Activated naive CD8-positive, alpha-beta T cell treated with anti-CD3 and anti-CD28 coated beads, Interleukin-2, amount 10 ng/mL, durations not matched to agents 7 days and 5 days (primary cell): ENCODE results near the gene ZIC4. TPM values are rescaled to one million over a fixed set of nuclear protein-coding genes. Genes with fewer than 3 reads are reported as not detected.
A peak's percentile ranks its signal among the peaks of the same experiment; 100 is the strongest.

Source experiments
- ATAC-seq: fragments of 150-1000 bp; cut with Tn5 transposase; one replicate; pipeline ENCODE4 v1.10.0; 2021; ENCODE audit warnings: low read depth, moderate library complexity
- POLR2A ChIA-PET: fragments of 350-600 bp; sonication (Branson Sonifier 250); formaldehyde crosslinking; loops from one replicate; lab custom pipeline; 2021; ENCODE audit warnings: antibody characterized with exemption; lab: Charles Lee
- DNase-seq: peaks from one replicate; pipeline ENCODE4 v3.0.0; 2021
- H3K27ac Mint-ChIP-seq: one replicate; pipeline ENCODE4 v1.8.0; 2022; ENCODE audit warnings: mild to moderate bottlenecking, mixed read lengths
- H3K27me3 Mint-ChIP-seq: one replicate; pipeline ENCODE4 v1.8.0; 2022; ENCODE audit warnings: mild to moderate bottlenecking, moderate library complexity, mixed read lengths
- H3K36me3 Mint-ChIP-seq: one replicate; pipeline ENCODE4 v1.8.0; 2021; ENCODE audit warnings: mild to moderate bottlenecking, mixed read lengths
- H3K4me1 Mint-ChIP-seq: one replicate; pipeline ENCODE4 v1.8.0; 2021; ENCODE audit warnings: mixed read lengths
- H3K4me3 Mint-ChIP-seq: one replicate; pipeline ENCODE4 v1.8.0; 2022; ENCODE audit warnings: mild to moderate bottlenecking, moderate library complexity, mixed read lengths
- H3K9me3 Mint-ChIP-seq: one replicate; pipeline ENCODE4 v1.8.0; 2021; ENCODE audit warnings: mixed read lengths
- total RNA-seq, 2 experiments: library from RNA; stranded (reverse); gene quantifications; one replicate each; pipeline ENCODE4 v1.2.3, GENCODE V29; 2021

Gene ZIC4
- total RNA-seq, 2 experiments from 2014 or later, result not detected

DNA sequence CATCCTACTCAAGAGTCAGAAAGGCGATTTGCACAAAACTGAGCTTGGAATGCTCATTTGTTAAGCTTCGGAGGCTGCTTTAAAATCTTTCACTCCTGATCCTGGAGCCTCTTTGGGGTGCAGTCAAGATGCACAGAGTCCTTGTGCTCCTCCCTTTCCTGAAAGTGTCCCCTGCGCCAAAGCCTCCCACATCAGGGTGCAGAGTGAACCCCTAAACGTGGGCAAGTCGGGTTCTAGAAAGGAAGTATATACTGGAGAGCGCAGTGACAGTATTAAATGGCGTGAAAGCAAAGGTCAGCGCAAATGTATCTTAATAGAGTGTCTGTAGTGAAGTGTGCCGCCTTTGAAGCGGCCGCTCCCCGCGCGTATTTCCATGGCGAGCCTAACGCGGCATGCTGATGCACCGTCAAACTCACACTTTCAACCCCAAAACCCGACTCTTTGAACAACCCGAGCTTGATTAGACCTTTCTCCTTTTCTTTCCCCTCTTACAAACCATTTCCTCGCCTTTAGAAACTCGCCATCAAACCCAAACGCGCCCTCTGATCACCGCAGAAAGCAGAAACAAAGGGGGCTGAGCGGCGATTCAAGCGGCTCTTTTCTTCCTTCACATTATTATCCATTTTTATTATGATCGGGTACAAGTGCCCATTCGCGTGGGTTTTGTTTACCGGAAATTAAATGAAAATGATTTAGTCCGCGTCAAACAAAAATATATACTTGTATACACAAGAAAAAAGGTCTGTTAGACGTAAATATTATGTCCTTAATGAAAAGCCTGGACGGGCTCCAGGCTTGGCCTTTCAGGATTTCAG, 18.3 kb downstream of the ZIC4 start:
- Mint-ChIP-seq H3K4me3 (no peak overlapping the region), H3K4me1 (no peaks in the 10 kb centered on the region), H3K27me3 (peaks cover 77% of the 10 kb centered on the region), H3K9me3 (peaks cover 5% of the 10 kb centered on the region), H3K36me3 (no peaks in the 10 kb centered on the region), H3K27ac (peak overlapping the region; percentile 43)
- POLR2A ChIA-PET, result no interaction called here
- DNase-seq (no peak), ATAC-seq (no peak)

DNA sequence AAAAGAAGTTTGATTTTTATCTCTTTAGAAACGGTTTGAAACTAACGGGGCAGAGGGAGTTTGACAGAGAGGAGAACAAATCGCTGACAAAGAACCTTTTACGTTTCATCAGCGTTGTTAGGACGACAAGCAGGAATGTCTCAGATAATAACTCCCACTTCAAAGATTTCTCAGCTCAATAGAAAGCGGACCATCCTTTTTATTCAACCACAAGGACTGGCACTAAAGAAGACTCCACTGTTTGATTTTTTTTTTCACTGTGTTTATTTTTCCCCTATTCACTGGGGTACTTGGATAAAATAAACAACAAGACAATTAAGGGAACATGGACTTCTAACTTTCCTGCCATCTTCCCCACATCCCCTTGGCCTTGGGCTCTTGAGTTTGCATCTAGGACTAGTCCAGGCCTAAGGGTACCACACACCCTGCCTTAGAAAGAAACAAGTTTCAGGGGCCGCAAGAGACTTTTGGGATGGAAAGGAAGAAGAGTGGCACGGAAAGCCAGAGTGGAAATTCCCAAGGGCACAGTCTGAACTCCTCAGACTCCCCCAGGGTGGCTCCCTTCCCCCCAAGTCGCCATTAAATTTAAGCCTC, 19.0 kb downstream of the ZIC4 start:
- DNase-seq, result no peak
- no peak overlapping the region for H3K27ac Mint-ChIP-seq
- H3K27me3 Mint-ChIP-seq, result peaks cover 70% of the 10 kb centered on the region
- no peaks in the 10 kb centered on the region for H3K36me3 Mint-ChIP-seq
- no peaks in the 10 kb centered on the region for H3K4me1 Mint-ChIP-seq
- peaks cover 5% of the 10 kb centered on the region for H3K9me3 Mint-ChIP-seq
- no peak for ATAC-seq
- POLR2A ChIA-PET, result no interaction called here
- H3K4me3 Mint-ChIP-seq, result no peak overlapping the region

DNA sequence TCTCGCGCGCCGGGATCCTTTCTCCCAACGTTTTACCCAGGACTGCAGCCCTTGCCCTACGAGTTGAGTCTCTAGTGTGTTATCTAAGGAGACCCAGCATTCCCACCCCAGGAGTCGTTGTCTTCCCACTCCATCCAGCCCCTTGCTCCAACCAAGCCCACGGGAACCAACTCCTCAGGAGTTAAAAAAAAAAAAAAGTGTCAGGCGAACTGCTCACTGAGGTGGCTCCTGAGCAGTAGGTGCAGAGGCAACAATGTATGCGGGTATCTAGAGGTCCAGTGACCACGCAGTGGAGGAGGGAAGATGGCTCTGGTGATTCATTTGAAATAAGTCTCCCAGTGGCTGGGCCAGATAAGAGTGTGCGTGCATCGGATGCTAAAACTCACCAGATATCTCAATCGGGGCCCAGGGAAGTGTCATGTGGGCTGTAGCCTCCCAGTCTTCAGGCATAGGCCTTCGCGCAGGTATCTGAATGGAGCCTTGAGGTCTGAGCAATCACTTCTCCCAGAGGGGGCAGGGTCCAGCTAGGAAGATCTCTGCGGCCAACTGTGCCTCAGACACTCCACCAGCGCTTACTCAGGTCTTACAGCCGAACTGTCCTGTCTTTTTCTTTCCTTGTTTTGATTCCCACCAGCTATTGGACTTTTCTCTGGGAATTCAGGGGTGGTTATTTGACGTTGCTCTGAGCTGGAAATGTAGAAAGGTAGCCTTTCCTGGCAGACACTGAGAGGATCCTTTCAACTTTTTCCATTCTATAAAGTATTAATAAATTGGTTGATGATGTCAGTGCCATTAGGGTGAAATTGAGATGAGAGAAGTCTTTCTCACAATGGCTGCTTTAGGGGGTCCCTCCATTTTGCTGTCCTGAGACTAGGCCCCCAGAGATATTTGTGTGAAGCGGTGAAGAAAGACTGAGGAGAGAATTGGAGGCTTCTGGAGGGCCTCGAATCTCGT, 21.0 kb downstream of the ZIC4 start:
- DNase-seq, result no peak
- Mint-ChIP-seq H3K9me3 (peaks cover 5% of the 10 kb centered on the region), H3K27me3 (peaks cover 75% of the 10 kb centered on the region), H3K4me1 (no peaks in the 10 kb centered on the region), H3K4me3 (no peak overlapping the region), H3K36me3 (no peaks in the 10 kb centered on the region), H3K27ac (no peak overlapping the region)
- ATAC-seq, result no peak
- POLR2A ChIA-PET, result no interaction called here

DNA sequence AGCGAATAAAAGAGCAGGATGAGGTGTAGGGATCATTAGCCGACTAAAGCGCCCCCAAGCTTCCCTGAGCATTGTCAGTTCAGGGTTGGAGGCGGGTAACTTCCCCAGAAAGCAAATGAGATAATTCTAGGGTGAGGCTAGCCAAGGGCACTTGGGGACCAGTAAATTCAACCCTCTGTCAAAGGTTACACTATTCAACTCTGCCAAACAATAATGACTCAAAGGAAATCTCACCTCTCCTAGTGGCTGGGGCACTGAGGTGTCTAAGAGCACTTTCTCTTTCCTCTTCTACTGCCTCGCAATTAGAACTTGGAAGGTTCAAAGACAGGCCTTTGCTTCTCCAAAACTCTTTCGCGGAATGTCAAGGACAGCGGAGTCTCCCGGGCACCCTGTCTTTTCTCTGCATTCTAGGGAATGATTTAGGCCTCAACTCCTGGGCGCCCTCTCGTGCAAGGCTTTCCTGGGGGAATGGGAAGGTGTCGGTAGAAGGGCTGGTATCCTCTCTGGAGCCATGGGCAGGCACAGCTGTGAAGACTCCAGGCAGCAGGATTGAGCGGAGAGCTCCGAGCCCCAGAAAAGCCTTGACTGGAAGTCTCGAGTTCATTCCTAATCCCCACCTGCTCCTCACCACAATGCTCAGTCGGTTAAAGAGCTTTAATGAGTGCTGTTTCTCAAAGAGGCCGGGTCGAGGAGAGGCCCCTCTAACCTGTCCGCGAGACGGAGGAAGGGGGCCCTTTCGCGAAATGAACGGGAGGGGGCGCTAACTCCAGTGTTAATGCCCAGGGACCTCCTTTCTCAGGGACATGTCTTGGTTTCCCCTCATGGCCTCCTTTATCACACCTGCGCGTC, 21.9 kb downstream of the ZIC4 start:
- peaks cover 5% of the 10 kb centered on the region for H3K9me3 Mint-ChIP-seq
- POLR2A ChIA-PET, result no interaction called here
- DNase-seq (no peak), ATAC-seq (no peak)
- H3K27ac Mint-ChIP-seq, result no peak overlapping the region
- no peak overlapping the region for H3K4me3 Mint-ChIP-seq
- H3K4me1 Mint-ChIP-seq, result no peaks in the 10 kb centered on the region
- H3K36me3 Mint-ChIP-seq, result no peaks in the 10 kb centered on the region
- peaks cover 78% of the 10 kb centered on the region for H3K27me3 Mint-ChIP-seq

DNA sequence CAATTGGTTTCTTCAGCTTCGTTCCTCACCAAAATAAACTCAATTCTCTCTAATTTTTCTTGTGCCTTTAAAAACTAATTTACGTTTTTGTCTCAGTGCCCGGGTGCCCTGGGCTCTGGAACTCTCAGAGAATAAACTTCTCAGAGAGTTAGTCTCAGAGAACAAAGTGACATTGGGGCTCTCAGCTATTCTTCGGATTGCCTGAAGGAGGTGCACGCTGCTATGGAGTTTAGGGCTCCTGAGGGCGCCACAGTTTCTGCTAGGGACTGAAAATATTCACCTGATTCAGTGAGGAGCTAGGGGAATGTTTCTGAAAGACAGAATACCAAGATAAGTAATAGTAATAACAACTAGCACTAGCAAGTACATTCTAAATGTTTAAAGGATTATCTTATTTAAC, 22.7 kb downstream of the ZIC4 start:
- no peak for ATAC-seq
- Mint-ChIP-seq H3K4me3 (no peak overlapping the region), H3K36me3 (no peaks in the 10 kb centered on the region), H3K9me3 (peaks cover 5% of the 10 kb centered on the region), H3K27ac (no peak overlapping the region), H3K27me3 (peaks cover 78% of the 10 kb centered on the region), H3K4me1 (no peaks in the 10 kb centered on the region)
- POLR2A ChIA-PET, result no interaction called here
- DNase-seq, result no peak

DNA sequence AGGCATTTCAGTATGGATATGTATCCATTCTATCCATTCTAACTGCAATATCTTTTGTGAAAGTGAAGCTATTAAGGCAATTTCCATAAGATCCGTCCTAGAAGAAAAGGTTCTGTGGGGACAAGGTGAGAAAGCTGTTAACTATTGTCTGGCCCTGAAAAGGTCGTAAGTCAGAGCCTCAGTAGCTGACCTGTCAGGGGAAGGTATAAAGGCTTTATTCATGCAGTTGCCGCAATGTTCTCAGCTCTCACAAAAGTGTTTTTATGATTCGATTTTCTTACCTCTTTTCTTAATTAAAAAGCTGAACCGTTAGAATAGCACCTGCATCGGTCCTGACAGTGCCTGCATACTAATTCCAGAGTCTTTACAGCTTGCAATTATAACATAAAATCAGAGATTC, 24.7 kb downstream of the ZIC4 start:
- Mint-ChIP-seq H3K36me3 (no peaks in the 10 kb centered on the region), H3K27me3 (peaks cover 74% of the 10 kb centered on the region), H3K27ac (no peak overlapping the region), H3K9me3 (peaks cover 3% of the 10 kb centered on the region), H3K4me3 (no peak overlapping the region), H3K4me1 (no peaks in the 10 kb centered on the region)
- POLR2A ChIA-PET, result no interaction called here
- ATAC-seq (no peak), DNase-seq (no peak)

DNA sequence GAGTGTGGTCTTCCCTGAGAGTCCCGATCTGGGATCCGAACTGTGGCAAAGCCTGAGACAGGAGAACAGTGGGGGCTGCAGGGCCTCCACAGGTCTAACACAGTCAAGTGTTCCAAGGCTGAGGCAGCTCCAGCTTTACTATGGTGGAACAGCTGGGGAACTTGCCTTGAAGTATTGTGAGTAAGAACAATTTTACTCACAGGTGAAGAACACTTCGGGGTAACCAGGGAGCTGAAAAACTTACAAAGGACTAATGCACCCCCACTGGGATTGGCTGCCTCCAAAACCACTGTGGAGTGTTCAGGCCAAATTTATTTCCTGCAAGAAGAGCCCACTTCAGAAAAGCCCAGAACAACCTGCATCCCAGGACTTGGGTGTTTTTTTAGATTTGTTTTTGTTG, 25.4 kb downstream of the ZIC4 start:
- ATAC-seq, result no peak
- H3K4me3 Mint-ChIP-seq, result no peak overlapping the region
- POLR2A ChIA-PET, result no interaction called here
- no peak for DNase-seq
- H3K4me1 Mint-ChIP-seq, result no peaks in the 10 kb centered on the region
- H3K27me3 Mint-ChIP-seq, result peaks cover 74% of the 10 kb centered on the region
- peaks cover 3% of the 10 kb centered on the region for H3K9me3 Mint-ChIP-seq
- H3K27ac Mint-ChIP-seq, result no peak overlapping the region
- no peaks in the 10 kb centered on the region for H3K36me3 Mint-ChIP-seq

DNA sequence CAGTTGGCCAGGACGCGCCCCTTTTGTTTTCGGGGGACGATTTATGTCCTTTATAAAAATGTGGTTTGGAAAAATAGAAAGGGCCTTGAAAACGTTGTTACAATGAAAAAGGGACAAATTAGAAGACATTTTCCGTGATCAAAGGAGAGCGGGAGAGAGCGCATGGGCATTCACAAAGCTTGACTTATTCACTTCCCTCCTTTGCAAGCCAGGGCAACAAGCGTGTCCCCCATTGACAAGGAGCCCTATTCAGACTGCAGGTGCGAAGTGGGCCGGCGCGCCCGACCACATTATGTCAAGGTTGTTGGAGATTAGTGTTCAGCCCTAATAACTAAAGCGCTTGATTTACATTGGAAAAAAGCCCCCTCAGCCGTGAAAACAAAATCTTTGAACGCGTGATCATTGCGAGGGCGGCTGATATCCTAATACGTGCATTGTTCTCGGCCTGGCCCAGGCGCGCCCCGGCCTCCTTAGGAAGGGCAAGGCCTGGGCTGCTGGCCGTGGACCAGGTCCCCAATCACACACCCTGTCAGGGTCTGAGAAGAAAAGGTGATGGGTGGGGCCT, 25.9 kb downstream of the ZIC4 start:
- H3K36me3 Mint-ChIP-seq, result no peaks in the 10 kb centered on the region
- H3K4me1 Mint-ChIP-seq, result no peaks in the 10 kb centered on the region
- H3K27me3 Mint-ChIP-seq, result peaks cover 69% of the 10 kb centered on the region
- no peak overlapping the region for H3K27ac Mint-ChIP-seq
- H3K9me3 Mint-ChIP-seq, result peaks cover 3% of the 10 kb centered on the region
- DNase-seq (no peak), ATAC-seq (no peak)
- H3K4me3 Mint-ChIP-seq, result no peak overlapping the region
- POLR2A ChIA-PET, result no interaction called here

DNA sequence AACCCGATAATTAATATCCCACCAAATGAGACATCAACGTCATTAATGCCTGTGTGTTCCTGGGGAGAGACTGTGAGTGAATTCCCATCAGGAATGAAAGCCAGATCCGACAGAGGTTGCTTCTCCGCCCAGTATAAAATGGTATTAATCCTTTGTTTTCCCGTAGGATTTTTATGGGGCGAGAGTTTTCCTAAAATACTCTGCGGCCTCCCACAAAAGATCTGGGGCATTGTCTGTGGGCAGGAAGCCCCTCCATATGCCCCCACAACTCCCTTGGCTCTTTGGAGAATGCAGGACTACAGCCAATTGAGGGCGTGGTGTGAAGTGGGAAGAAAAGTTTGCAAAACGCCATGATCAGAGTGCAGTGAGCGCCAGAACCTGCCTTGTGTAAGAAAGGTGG, 26.7 kb downstream of the ZIC4 start:
- peaks cover 65% of the 10 kb centered on the region for H3K27me3 Mint-ChIP-seq
- no peak overlapping the region for H3K27ac Mint-ChIP-seq
- POLR2A ChIA-PET, result no interaction called here
- no peaks in the 10 kb centered on the region for H3K36me3 Mint-ChIP-seq
- no peaks in the 10 kb centered on the region for H3K4me1 Mint-ChIP-seq
- ATAC-seq, result no peak
- peaks cover 3% of the 10 kb centered on the region for H3K9me3 Mint-ChIP-seq
- DNase-seq, result no peak
- no peak overlapping the region for H3K4me3 Mint-ChIP-seq

DNA sequence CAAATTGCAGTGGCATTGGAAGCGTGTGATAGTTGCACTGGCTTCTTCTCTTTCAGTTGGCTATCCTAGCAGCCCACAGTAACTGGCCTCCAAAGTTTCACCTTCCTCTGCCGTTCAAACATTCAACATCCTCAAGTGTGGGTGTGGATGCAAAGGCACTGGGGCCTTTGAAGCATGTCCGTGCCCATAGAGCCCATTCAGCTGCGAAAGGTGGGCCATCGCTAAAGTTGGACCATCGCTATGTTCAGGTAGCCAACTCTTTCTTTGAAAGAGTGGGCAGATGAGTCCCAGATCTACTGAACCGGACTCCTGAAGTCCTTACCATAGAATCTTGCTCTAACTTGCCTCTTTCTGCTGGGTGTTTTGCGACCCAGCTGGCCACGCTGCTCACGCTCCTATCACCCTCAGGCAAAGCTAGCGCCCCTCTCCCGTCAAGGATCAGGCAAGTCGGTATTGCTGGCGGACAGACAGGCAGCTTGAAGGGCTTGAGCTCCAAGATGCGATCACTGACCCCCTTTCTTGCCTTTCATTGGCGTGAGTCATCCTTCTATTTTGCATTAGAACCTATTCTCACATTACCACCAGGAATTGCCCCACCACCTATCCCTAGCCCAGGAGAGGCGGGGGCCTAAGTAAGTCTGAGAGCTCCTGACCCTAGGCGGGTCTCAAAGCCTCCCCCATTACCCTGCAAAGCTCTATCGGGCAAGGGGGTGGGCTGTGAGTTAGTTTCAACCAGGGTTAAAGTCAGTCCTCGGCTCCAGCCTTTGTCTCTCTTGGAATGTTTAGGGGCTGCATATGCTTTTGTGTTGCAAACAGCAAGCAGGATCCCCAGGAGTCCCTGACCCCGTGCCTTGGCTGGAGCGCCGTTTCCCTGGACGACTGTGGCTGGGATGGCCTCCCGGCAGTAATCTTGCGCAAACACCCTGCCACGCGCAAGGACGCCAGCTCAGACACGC, 28.7 kb downstream of the ZIC4 start:
- no peak overlapping the region for H3K4me3 Mint-ChIP-seq
- H3K36me3 Mint-ChIP-seq, result no peaks in the 10 kb centered on the region
- ATAC-seq (no peak), DNase-seq (no peak)
- H3K27me3 Mint-ChIP-seq, result peaks cover 72% of the 10 kb centered on the region
- H3K27ac Mint-ChIP-seq, result no peak overlapping the region
- H3K9me3 Mint-ChIP-seq, result peaks cover 3% of the 10 kb centered on the region
- POLR2A ChIA-PET, result no interaction called here
- H3K4me1 Mint-ChIP-seq, result no peaks in the 10 kb centered on the region

DNA sequence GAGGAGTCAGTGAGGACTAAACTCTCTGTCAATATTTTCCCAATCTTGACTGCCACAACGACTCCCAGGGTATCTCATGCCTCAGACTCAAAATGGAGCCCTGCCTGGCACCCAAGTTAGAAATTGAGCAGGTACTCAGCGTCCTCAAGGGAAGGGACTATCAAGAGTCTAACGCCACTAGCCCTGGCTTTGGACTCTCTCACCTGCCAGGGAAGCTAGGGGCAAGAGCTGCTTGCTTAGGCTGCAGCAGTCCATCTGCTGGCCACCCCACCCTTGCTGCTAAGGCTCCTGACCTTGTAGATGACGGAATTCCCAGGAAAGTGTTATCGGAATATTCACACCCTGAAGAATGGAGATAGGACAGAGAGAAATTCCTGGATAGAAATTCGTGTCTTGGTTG, 33.0 kb downstream of the ZIC4 start:
- H3K4me3 Mint-ChIP-seq, result no peak overlapping the region
- POLR2A ChIA-PET, result no interaction called here
- H3K4me1 Mint-ChIP-seq, result no peaks in the 10 kb centered on the region
- ATAC-seq (no peak), DNase-seq (no peak)
- peaks cover 1% of the 10 kb centered on the region for H3K9me3 Mint-ChIP-seq
- H3K27ac Mint-ChIP-seq, result no peak overlapping the region
- peaks cover 79% of the 10 kb centered on the region for H3K27me3 Mint-ChIP-seq
- H3K36me3 Mint-ChIP-seq, result no peaks in the 10 kb centered on the region

DNA sequence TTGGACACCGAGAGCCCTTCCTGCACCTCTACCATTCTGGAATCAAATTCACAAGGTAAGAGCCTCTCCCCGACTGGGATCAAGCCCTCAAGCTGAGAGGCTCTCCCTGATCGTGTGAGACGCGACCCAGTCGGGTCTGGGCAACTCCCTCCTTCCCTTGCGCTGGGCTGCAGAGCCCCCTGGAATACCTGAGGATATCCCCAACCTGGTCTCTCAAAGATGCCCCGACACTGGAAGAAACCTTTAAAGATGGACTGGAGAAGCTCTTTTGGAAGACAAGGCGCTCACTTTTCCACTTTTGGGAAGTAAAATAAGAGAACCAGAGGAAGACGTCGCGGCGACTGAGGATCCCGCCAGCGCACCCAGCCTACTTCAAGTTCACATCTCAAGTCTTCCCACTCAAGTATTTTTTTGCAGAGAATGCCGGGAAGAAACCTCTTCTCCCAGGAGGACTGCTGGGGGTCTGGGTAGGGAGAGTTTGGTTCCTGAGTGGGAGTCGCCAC, 33.8 kb downstream of the ZIC4 start:
- H3K4me1 Mint-ChIP-seq, result no peaks in the 10 kb centered on the region
- H3K27ac Mint-ChIP-seq, result no peak overlapping the region
- H3K27me3 Mint-ChIP-seq, result peaks cover 77% of the 10 kb centered on the region
- H3K4me3 Mint-ChIP-seq, result no peak overlapping the region
- ATAC-seq (no peak), DNase-seq (no peak)
- POLR2A ChIA-PET, result interaction anchor here (0.6 kb wide), 1 partner anchor 1485 kb away, joined by 4 read pairs; no protein-coding TSS in a partner anchor
- peaks cover 1% of the 10 kb centered on the region for H3K9me3 Mint-ChIP-seq
- H3K36me3 Mint-ChIP-seq, result no peaks in the 10 kb centered on the region
